ENCODE measurements around the gene GPC5. TPM values are rescaled to one million over a fixed set of nuclear protein-coding genes. Genes with fewer than 3 reads are reported as not detected.

The GPC5 gene
- total and polyA plus RNA-seq, 2 of the 8 experiments (the other 6 are each of a cell fraction or from before 2014, with no cell fraction given): 0.20 to 0.39 TPM

DNA sequence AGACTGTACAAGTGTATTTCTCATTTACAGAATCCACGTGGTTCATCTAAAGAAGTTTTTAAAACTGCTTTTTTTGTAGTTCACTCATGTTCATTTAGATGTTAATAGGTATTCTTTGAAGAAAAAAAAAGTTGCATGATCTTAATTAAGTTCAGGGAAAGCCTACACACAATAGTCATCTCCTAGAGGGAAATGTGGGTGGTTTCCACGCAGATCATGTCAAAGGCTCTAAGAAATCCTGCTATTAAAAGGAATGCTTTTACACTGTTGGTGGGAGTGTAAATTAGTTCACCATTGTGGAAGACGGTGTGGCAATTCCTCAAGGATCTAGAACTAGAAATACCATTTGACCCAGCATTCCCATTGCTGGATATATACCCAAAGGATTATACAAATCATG lies 312.3 kb downstream of the GPC5 start:
- Histone ChIP-seq H2BK20ac (ENCODE audit: low read length) (no peak overlapping the region), H4K20me1 (replicated peaks in 1 of 2; ENCODE audit: control insufficient read depth in 1 of 2, insufficient read depth in 2 of 2, low read length in 2 of 2) (no peaks in the 10 kb centered on the region), H2BK15ac (ENCODE audit: low read length) (no peak overlapping the region), H3K27ac (ENCODE audit: low read depth, low read length) (no peak overlapping the region), H4K5ac (ENCODE audit: insufficient read length, low read depth, low read length) (no peak overlapping the region), H3K36me3 (ENCODE audit: control insufficient read depth in 2 of 4, insufficient read depth in 4 of 4, low read length in 3 of 4) (no peaks in the 10 kb centered on the region), H2BK120ac (replicated peaks; ENCODE audit: low read depth, low read length) (no peak overlapping the region), H3K9ac (replicated peaks in 1 of 4; ENCODE audit: extremely low read depth in 1 of 4, low read depth in 3 of 4, low read length in 3 of 4) (no peak overlapping the region), H3K14ac (ENCODE audit: insufficient read length) (no peak overlapping the region), H4K91ac (replicated peaks; ENCODE audit: insufficient read length, low read length) (no peak overlapping the region), H3K4me3 (ENCODE audit: extremely low read depth in 1 of 4, insufficient read depth in 2 of 4, low read depth in 3 of 4, low read length in 4 of 4) (no peak overlapping the region), H3K23me2 (ENCODE audit: low read depth, low read length) (no peaks in the 10 kb centered on the region), H3K79me1 (ENCODE audit: low read depth, low read length) (no peaks in the 10 kb centered on the region), H3K56ac (replicated peaks; ENCODE audit: insufficient read length, low read depth, low read length) (no peak overlapping the region), H3K79me2 (ENCODE audit: control insufficient read depth in 1 of 2, insufficient read depth in 2 of 2, low read length in 2 of 2) (no peaks in the 10 kb centered on the region), H2BK5ac (ENCODE audit: low read depth, low read length) (no peak overlapping the region), H3K27me3 (replicated peaks in 1 of 4; ENCODE audit: control insufficient read depth in 3 of 4, extremely low read depth in 1 of 4, insufficient read depth in 3 of 4, low read length in 3 of 4) (peaks cover 0 to 1% (median 0%) of the 10 kb centered on the region in 4 experiments; a peak in 1 of 7 replicates), H2AFZ (ENCODE audit: low read length) (no peak overlapping the region), H4K8ac (ENCODE audit: extremely low read depth, insufficient read depth, low read length) (no peak overlapping the region), H3K4me1 (replicated peaks in 1 of 4; ENCODE audit: control insufficient read depth in 3 of 4, insufficient read depth in 4 of 4, low read length in 3 of 4) (peaks cover 0 to 3% (median 0%) of the 10 kb centered on the region in 4 experiments; a peak in 1 of 7 replicates), H2AK5ac (ENCODE audit: low read depth, low read length) (no peak overlapping the region), H2BK12ac (ENCODE audit: low read depth, low read length) (no peak overlapping the region), H3K4me2 (ENCODE audit: insufficient read depth in 1 of 2, low read depth in 2 of 2, low read length in 2 of 2) (no peak overlapping the region), H3K18ac (ENCODE audit: extremely low read depth, low read length) (no peak overlapping the region), H3K23ac (ENCODE audit: insufficient read length) (no peak overlapping the region), H3K9me3 (ENCODE audit: insufficient read depth in 2 of 2, low read depth in 1 of 2, low read length in 1 of 2) (no peaks in the 10 kb centered on the region), H3K4ac (replicated peaks; ENCODE audit: insufficient read length, low read depth, low read length) (no peak overlapping the region)
- TF ChIP-seq, protein P1, sequence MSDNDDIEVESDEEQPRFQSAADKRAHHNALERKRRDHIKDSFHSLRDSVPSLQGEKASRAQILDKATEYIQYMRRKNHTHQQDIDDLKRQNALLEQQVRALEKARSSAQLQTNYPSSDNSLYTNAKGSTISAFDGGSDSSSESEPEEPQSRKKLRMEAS (IDR thresholded peaks at IDR 0.05): no peak
- TF ChIP-seq JUND (IDR thresholded peaks at IDR 0.05; ENCODE audit: low read length) (no peak), ZNF274 (IDR thresholded peaks at IDR 0.05; ENCODE audit: borderline replicate concordance, extremely low read depth, low read length) (no peak), SIX5 (IDR thresholded peaks at IDR 0.05; ENCODE audit: low read depth, low read length) (no peak), KDM5A (IDR thresholded peaks at IDR 0.05; ENCODE audit: low read length) (no peak), RNF2 (IDR thresholded peaks at IDR 0.05; ENCODE audit: borderline replicate concordance, low read depth, low read length, missing control alignments, poor library complexity, severe bottlenecking) (no peak), RFX5 (IDR thresholded peaks at IDR 0.05; ENCODE audit: borderline replicate concordance, low read depth, low read length) (no peak), TEAD4 (IDR thresholded peaks at IDR 0.05; ENCODE audit: low read depth, low read length) (no peak), GTF2F1 (IDR thresholded peaks at IDR 0.05; ENCODE audit: borderline replicate concordance, low read depth, low read length) (no peak), TAF7 (optimal IDR thresholded peaks at IDR 0.05; ENCODE audit: borderline replicate concordance, low read depth, low read length) (no peak)
- WGBS, 2 experiments (ENCODE audit: extremely low coverage in 1 of 2, insufficient coverage in 1 of 2, insufficient read length in 1 of 2, insufficient replicate concordance in 2 of 2, low coverage in 1 of 2, low lambda C conversion rate in 2 of 2, missing lambda C conversion rate in 1 of 2): 90% methylated on average over 3 of the region's 3 CpGs; no CpG with 5 or more reads in 1 of the 2 experiments
- DNase-seq (ENCODE audit: low read depth in 1 of 2, low spot score in 2 of 2) (no peak), FAIRE-seq (no peak)
- CTCF ChIA-PET (ENCODE audit: partially characterized antibody): interaction anchor here (1.6 kb wide), 1 partner anchor 10 kb away, joined by 3 read pairs; no protein-coding TSS in a partner anchor
- POLR2A ChIA-PET (ENCODE audit: partially characterized antibody): no interaction called here

Measured in H1 (cell line).